ENCODE data around the gene LCN2. TPM values are rescaled to one million over a fixed set of nuclear protein-coding genes. Genes with fewer than 3 reads are reported as not detected.
A peak's percentile ranks its signal among the peaks of the same experiment; 100 is the strongest.

The LCN2 gene
- total RNA-seq (2014; rRNA removed) (153 and 154 TPM in 2 replicates), Bru-seq, nascent RNA (percentile 81 among the genes with signal in this experiment), BruChase-seq, experiment 1, labeled RNA remaining after a 6-hour chase (percentile 81 among the genes with signal in this experiment), BruChase-seq, experiment 2, labeled RNA remaining after a 2-hour chase (percentile 80 among the genes with signal in this experiment)
- long read RNA-seq, transcript LCN2-201 (7 exons, 822 nt) = major isoform, 46 of 68 reads
- long read RNA-seq, partial matches to known transcripts = 13 of 68 reads
- long read RNA-seq, other reads (novel, unspliced or antisense) = 4 of 68 reads

GRCh38 chr9:128149001-128149701, at the start of gene LCN2:
Gene LCN2 (plus strand): TSS chr9:128149453. CDS start chr9:128149526, 73 bp downstream.
- peak within 1 kb of the TSS; percentile 58 for H3K4me2 ChIP-seq (ENCODE audit: low read length)
- intact Hi-C loops (cut with micrococcal nuclease) = no loop called here
- ATAC-seq (peak; percentile 57), DNase-seq (peak; percentile 94)
- no peaks in the 10 kb centered on the region for H3K36me3 ChIP-seq (ENCODE audit: low read depth, low read length)
- H3K79me2 ChIP-seq (ENCODE audit: low read length) = no peaks in the 10 kb centered on the region
- no peaks in the 10 kb centered on the region for H4K20me1 ChIP-seq (ENCODE audit: low read length)
- no peaks in the 10 kb centered on the region for H3K9me3 ChIP-seq (ENCODE audit: low read length)
- no TSS peak for BruUV-seq (replicated peaks)
- H3K27me3 ChIP-seq (ENCODE audit: low read length) = no peaks in the 10 kb centered on the region
- H2AFZ ChIP-seq (ENCODE audit: low read length) = no peak within 1 kb of the TSS
- CTCF ChIA-PET = no interaction called here
- H3K9ac ChIP-seq (ENCODE audit: low read length) = peak within 1 kb of the TSS; percentile 87
- H3K9me2 ChIP-seq (replicated peaks; ENCODE audit: low read length) = no peaks in the 10 kb centered on the region
- H3F3A ChIP-seq (ENCODE audit: low read length, unreplicated experiment) = no peaks in the 10 kb centered on the region
- H3K4me3 ChIP-seq (ENCODE audit: low read length) = no peak within 1 kb of the TSS
- H3K27ac ChIP-seq (ENCODE audit: low read length) = peak within 1 kb of the TSS; percentile 98
- POLR2A ChIA-PET (ENCODE audit: unreplicated experiment) = no interaction called here
- TF ChIP-seq EZH2 (IDR thresholded peaks at IDR 0.05; ENCODE audit: low read length, unreplicated experiment) (no peak), EZH2phosphoT487 (IDR thresholded peaks at IDR 0.05; ENCODE audit: borderline replicate concordance, low read length) (no peak), CTCF (conservative IDR thresholded peaks at IDR 0.05; ENCODE audit: low read depth, low read length) (no peak)
- H3K4me1 ChIP-seq (ENCODE audit: insufficient read depth, low read length) = peaks cover 50% of the 10 kb centered on the region

- CTCF ChIA-PET = no interaction called here
- Histone ChIP-seq H3K4me3 (ENCODE audit: low read length) (peak overlapping the region; percentile 82), H3K4me1 (ENCODE audit: insufficient read depth, low read length) (peaks cover 30% of the 10 kb centered on the region), H3K27me3 (ENCODE audit: low read length) (no peaks in the 10 kb centered on the region), H3K4me2 (ENCODE audit: low read length) (peak overlapping the region; percentile 88), H2AFZ (ENCODE audit: low read length) (no peak overlapping the region), H3F3A (ENCODE audit: low read length, unreplicated experiment) (peaks cover 1% of the 10 kb centered on the region), H3K36me3 (ENCODE audit: low read depth, low read length) (peaks cover 19% of the 10 kb centered on the region; the same call in 1 of the 2 replicates), H3K9me2 (replicated peaks; ENCODE audit: low read length) (no peaks in the 10 kb centered on the region), H3K9me3 (ENCODE audit: low read length) (no peaks in the 10 kb centered on the region), H3K9ac (ENCODE audit: low read length) (no peak overlapping the region), H3K79me2 (ENCODE audit: low read length) (peaks cover 55% of the 10 kb centered on the region), H4K20me1 (ENCODE audit: low read length) (peaks cover 19% of the 10 kb centered on the region), H3K27ac (ENCODE audit: low read length) (no peak overlapping the region)
- intact Hi-C loops (cut with micrococcal nuclease) = no loop called here
- no TSS peak for BruUV-seq (replicated peaks)
- POLR2A ChIA-PET (ENCODE audit: unreplicated experiment) = interaction anchor here (0.7 kb wide), 1 partner anchor 109 kb away, joined by 7 read pairs; no protein-coding TSS in a partner anchor
- TF ChIP-seq EZH2phosphoT487 (IDR thresholded peaks at IDR 0.05; ENCODE audit: borderline replicate concordance, low read length) (no peak), EZH2 (IDR thresholded peaks at IDR 0.05; ENCODE audit: low read length, unreplicated experiment) (no peak), CTCF (conservative IDR thresholded peaks at IDR 0.05; ENCODE audit: low read depth, low read length) (no peak)
- DNase-seq (no peak), ATAC-seq (no peak)
Measured at GRCh38 chr9:128099932-128100491, 49.2 kb upstream of the LCN2 start.

All from PC-3 (cell line).